HepG2 (cell line): Measurements from ENCODE around the gene DUSP22. TPM values are rescaled to one million over a fixed set of nuclear protein-coding genes. Genes with fewer than 3 reads are reported as not detected.

Experiments
- ATAC-seq: fragments of 200-7000 bp; cut with Tn5 transposase; 3 replicates; pipeline ENCODE4 v1.9.1; 2020; ENCODE audit warnings: mild to moderate bottlenecking, moderate library complexity
- BruUV-seq: library from RNA; stranded (reverse); fragments of 400-500 nt; replicated peaks from 2 replicates; lab custom pipeline; 2021; lab: Mats Ljungman, UMichigan
- CTCF ChIA-PET: fragments of 300-600 bp; formaldehyde crosslinking; extraction: SDS; loops from one replicate; lab custom pipeline; 2021; ENCODE audit warnings: low total read pairs, inconsistent platforms, low intra/inter-chr PET ratio; lab: Yijun Ruan, JAX
- POLR2A ChIA-PET: fragments of 350-600 bp; sonication (Branson Sonifier 250); formaldehyde crosslinking; loops from one replicate; lab custom pipeline; 2020; ENCODE audit warnings: antibody characterized with exemption, inconsistent platforms; lab: Yijun Ruan, JAX
- DNase-seq: peaks from one replicate; pipeline ENCODE4 v3.0.0-alpha.2; 2015; ENCODE audit warnings: low spot score
- FAIRE-seq: peaks from 3 replicates; lab custom pipeline; 2011; peaks lifted over from hg19 to GRCh38; lab: Jason Lieb, UNC
- H2AFZ ChIP-seq: one replicate; pipeline ENCODE4 v1.6.1; 2011; ENCODE audit warnings: low read length, inconsistent platforms
- H3K27ac ChIP-seq: fragments of 300-600 bp; 3 replicates; pipeline ENCODE4 v1.8.0; 2011; ENCODE audit warnings: mixed run types, mild to moderate bottlenecking, mixed read lengths, low read length, inconsistent platforms; ENCODE audit not compliant: insufficient read depth; ENCODE audit errors: extremely low read length
- H3K27me3 ChIP-seq, 2 experiments: fragments of 200-600 bp in 1 of 2; 2 replicates in 1 of 2; 3 replicates in 1 of 2; pipeline versions ENCODE4 v1.6.0 to v1.8.0; 2011; ENCODE audit warnings: low read length in 2 of 2, mild to moderate bottlenecking in 2 of 2, moderate library complexity in 2 of 2, inconsistent platforms in 1 of 2; ENCODE audit not compliant: insufficient read depth in 2 of 2, control insufficient read depth in 1 of 2
- H3K36me3 ChIP-seq, 2 experiments: fragments of 200-600 bp in 1 of 2; replicated peaks in 1 of 2; 2 replicates in 1 of 2; 3 replicates in 1 of 2; pipeline versions ENCODE4 v1.5.1 to v1.8.0; 2011; ENCODE audit warnings: low read length in 2 of 2, inconsistent platforms in 1 of 2; ENCODE audit not compliant: insufficient read depth in 2 of 2, control insufficient read depth in 1 of 2
- H3K4me1 ChIP-seq: 2 replicates; pipeline ENCODE4 v1.5.1; 2012; ENCODE audit warnings: low read length, inconsistent platforms; ENCODE audit not compliant: insufficient read depth
- H3K4me2 ChIP-seq: 2 replicates; pipeline ENCODE4 v1.6.0; 2011; ENCODE audit warnings: low read depth, low read length, inconsistent platforms
- H3K4me3 ChIP-seq, 3 experiments: fragments of 200-600 bp in 1 of 3; sonication (generic), shearing (Covaris generic) in 1 of 3; replicated peaks in 1 of 3; 2 replicates each; pipeline ENCODE4 v1.5.1; 2011 to 2016; ENCODE audit warnings: low read length in 3 of 3, inconsistent platforms in 2 of 3, low read depth in 2 of 3, mild to moderate bottlenecking in 2 of 3, control low read depth in 1 of 3, mixed read lengths in 1 of 3; ENCODE audit not compliant: insufficient read depth in 1 of 3
- H3K79me2 ChIP-seq: one replicate; pipeline ENCODE4 v1.6.1; 2011; ENCODE audit warnings: low read length, inconsistent platforms; ENCODE audit not compliant: insufficient read depth
- H3K9ac ChIP-seq: 2 replicates; pipeline ENCODE4 v1.6.0; 2011; ENCODE audit warnings: mild to moderate bottlenecking, low read depth, low read length, inconsistent platforms; ENCODE audit not compliant: insufficient read depth
- H3K9me3 ChIP-seq: 2 replicates; pipeline ENCODE4 v1.5.1; 2012; ENCODE audit warnings: mild to moderate bottlenecking, low read length
- H4K20me1 ChIP-seq: 2 replicates; pipeline ENCODE4 v1.6.0; 2011; ENCODE audit warnings: inconsistent platforms, mild to moderate bottlenecking, low read length, moderate library complexity; ENCODE audit not compliant: insufficient read depth
- EED ChIP-seq: sonication (generic); formaldehyde crosslinking; IDR thresholded peaks from 2 replicates; pipeline ENCODE4 v1.5.0; 2020; ENCODE audit warnings: mild to moderate bottlenecking, missing genetic modification reagents
- FOXC1 ChIP-seq: sonication (generic); formaldehyde crosslinking; IDR thresholded peaks from 2 replicates; pipeline ENCODE4 v1.8.0; 2022; ENCODE audit warnings: mild to moderate bottlenecking, missing genetic modification reagents, borderline replicate concordance
- MIXL1 ChIP-seq: IDR thresholded peaks from 2 replicates; pipeline ENCODE4 v1.6.1; 2016
- SIN3A ChIP-seq: IDR thresholded peaks from 2 replicates; pipeline ENCODE4 v1.6.1; 2011; ENCODE audit warnings: low read depth, mild to moderate bottlenecking, control low read depth, low read length, borderline replicate concordance
- U2AF1 ChIP-seq: fragments of 200-400 bp; formaldehyde crosslinking; optimal IDR thresholded peaks from 2 replicates; pipeline ENCODE3; 2017; ENCODE audit warnings: mild to moderate bottlenecking, low read depth, low read length
- ZMYM2 ChIP-seq: sonication (generic); formaldehyde crosslinking; IDR thresholded peaks from 2 replicates; pipeline ENCODE4 v1.8.0; 2022; ENCODE audit warnings: mild to moderate bottlenecking, missing genetic modification reagents
- ZNF20 ChIP-seq: sonication (generic); formaldehyde crosslinking; IDR thresholded peaks from 2 replicates; pipeline ENCODE4 v1.4.0; 2020; ENCODE audit warnings: mild to moderate bottlenecking, moderate library complexity, missing genetic modification reagents
- WGBS: methylation state at CpG from one replicate; pipeline ENCODE4 v1.1.6; 2017; ENCODE audit warnings: low lambda C conversion rate; 5-methylcytosine and 5-hydroxymethylcytosine counted together
- in situ Hi-C: cut with HindIII; loops from 2 replicates; pipeline ENCODE4 v1.10.0; 2017; ENCODE audit warnings: low pct_unique_long_range_greater_than_20kb; ENCODE audit not compliant: extremely low pct_ligation_motif_present
- intact Hi-C: fragments of 100-400 bp; cut with micrococcal nuclease; formaldehyde crosslinking; loops from one replicate; pipeline ENCODE4 v1.10.0; 2022; ENCODE audit not compliant: unreplicated experiment
- polyA plus RNA-seq, 8 experiments: library from polyadenylated mRNA; depleted of rRNA in 3 of 8; stranded (reverse) in 7 of 8; unstranded in 1 of 8; fragments of >200 nt; fragmentation: Illumina TruSeq in 4 of 8; extraction: Trizol in 4 of 8; gene quantifications; 2 replicates each; pipeline versions ENCODE4 v1.2.1 to v1.2.3, GENCODE V29; 2011 to 2016; ENCODE audit warnings: low read depth in 4 of 8, missing spikeins in 1 of 8, mixed read lengths in 1 of 8; ENCODE audit not compliant: insufficient read depth in 1 of 8
- total RNA-seq, 5 experiments: library from RNA; depleted of rRNA; stranded (reverse); fragments of >200 nt; fragmentation: Illumina TruSeq; extraction: Trizol; gene quantifications; 2 replicates each; pipeline ENCODE4 v1.2.3, GENCODE V29; 2016; ENCODE audit warnings: low read depth in 1 of 5
- TF ChIP-seq, protein P1 (sequence below): sonication (generic); formaldehyde crosslinking; IDR thresholded peaks from 2 replicates; pipeline ENCODE4 v1.4.0; 2020; ENCODE audit warnings: missing genetic modification reagents, borderline replicate concordance
- TF ChIP-seq, protein P2 (sequence below): sonication (generic); formaldehyde crosslinking; IDR thresholded peaks from 2 replicates; pipeline ENCODE4 v1.4.0; 2020; ENCODE audit warnings: mild to moderate bottlenecking, missing genetic modification reagents
- TF ChIP-seq, protein P3 (sequence below): sonication (generic); formaldehyde crosslinking; IDR thresholded peaks from 2 replicates; pipeline ENCODE4 v1.4.0; 2020; ENCODE audit warnings: mild to moderate bottlenecking, missing genetic modification reagents, borderline replicate concordance
- TF ChIP-seq, protein P4 (sequence below): sonication (generic); formaldehyde crosslinking; IDR thresholded peaks from 2 replicates; pipeline ENCODE4 v1.8.1; 2023; ENCODE audit warnings: mild to moderate bottlenecking, missing genetic modification reagents, borderline replicate concordance

The DUSP22 gene
- total and polyA plus RNA-seq, 2 of the 13 experiments (the other 11 are each of a cell fraction or from before 2014, with no cell fraction given) = 20.2 to 32.8 TPM

DNA sequence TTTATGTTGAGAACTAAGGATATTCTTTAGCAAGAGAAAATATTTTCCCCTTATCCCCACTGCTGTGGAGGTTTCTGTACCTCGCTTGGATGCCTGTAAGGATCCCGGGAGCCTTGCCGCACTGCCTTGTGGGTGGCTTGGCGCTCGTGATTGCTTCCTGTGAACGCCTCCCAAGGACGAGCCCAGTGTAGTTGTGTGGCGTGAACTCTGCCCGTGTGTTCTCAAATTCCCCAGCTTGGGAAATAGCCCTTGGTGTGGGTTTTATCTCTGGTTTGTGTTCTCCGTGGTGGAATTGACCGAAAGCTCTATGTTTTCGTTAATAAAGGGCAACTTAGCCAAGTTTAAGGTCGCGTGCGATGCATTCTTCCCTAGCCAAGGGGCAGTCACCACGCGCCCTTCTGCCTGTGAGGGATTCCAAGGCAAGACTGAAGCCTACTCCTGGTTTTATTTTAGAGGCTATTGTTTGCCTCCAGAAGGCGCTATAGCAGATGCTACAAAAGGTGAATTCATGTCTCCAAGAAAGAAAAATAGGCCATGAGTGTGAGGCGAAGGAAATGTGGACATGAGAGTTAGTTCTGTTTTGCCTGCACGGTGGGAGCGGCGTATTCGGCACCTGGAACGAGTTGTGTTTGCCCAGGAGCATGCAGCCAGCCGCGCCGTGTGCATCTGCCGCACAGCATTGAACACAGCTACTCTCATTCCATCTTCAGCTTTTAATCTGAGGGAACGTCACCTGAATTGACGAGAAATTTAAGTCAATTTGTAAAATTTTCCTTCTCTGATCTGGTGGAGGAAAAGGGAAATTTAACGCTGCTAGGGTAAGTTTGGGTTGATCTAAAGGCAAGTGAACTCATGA, 59.0 kb downstream of the DUSP22 start:
- ChIA-PET CTCF (no interaction called here), POLR2A (no interaction called here)
- Histone ChIP-seq H3K4me1 (no peaks in the 10 kb centered on the region), H3K27ac (no peak overlapping the region), H4K20me1 (no peaks in the 10 kb centered on the region), H3K9ac (no peak overlapping the region), H3K36me3 (peaks cover 0 to 1% of the 10 kb centered on the region in 2 experiments; a peak in 2 of 5 replicates), H3K9me3 (no peaks in the 10 kb centered on the region), H3K27me3 (peaks cover 0 to 4% of the 10 kb centered on the region in 2 experiments; a peak in 2 of 5 replicates), H3K4me2 (no peak overlapping the region), H2AFZ (no peak overlapping the region), H3K4me3 (no peak overlapping the region), H3K79me2 (no peaks in the 10 kb centered on the region)
- ATAC-seq = no peak
- 78% methylated on average over 31 of the region's 31 CpGs for WGBS
- in situ Hi-C loops (no loop called here), intact Hi-C loops (no loop called here)
- FAIRE-seq = no peak
- no peak for DNase-seq
- no TSS peak for BruUV-seq
- TF ChIP-seq, protein P1, sequence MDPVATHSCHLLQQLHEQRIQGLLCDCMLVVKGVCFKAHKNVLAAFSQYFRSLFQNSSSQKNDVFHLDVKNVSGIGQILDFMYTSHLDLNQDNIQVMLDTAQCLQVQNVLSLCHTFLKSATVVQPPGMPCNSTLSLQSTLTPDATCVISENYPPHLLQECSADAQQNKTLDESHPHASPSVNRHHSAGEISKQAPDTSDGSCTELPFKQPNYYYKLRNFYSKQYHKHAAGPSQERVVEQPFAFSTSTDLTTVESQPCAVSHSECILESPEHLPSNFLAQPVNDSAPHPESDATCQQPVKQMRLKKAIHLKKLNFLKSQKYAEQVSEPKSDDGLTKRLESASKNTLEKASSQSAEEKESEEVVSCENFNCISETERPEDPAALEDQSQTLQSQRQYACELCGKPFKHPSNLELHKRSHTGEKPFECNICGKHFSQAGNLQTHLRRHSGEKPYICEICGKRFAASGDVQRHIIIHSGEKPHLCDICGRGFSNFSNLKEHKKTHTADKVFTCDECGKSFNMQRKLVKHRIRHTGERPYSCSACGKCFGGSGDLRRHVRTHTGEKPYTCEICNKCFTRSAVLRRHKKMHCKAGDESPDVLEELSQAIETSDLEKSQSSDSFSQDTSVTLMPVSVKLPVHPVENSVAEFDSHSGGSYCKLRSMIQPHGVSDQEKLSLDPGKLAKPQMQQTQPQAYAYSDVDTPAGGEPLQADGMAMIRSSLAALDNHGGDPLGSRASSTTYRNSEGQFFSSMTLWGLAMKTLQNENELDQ = no peak
- TF ChIP-seq MIXL1 (CRISPR knock-in tag) (no peak), EED (CRISPR knock-in tag) (0 out of 2 replicates have a peak, but pooled peaks have one; percentile 24), FOXC1 (CRISPR knock-in tag) (0 out of 2 replicates have a peak, but pooled peaks have one; percentile 31), SIN3A (no peak), ZMYM2 (CRISPR knock-in tag) (no peak), ZNF20 (no peak), U2AF1 (no peak)
- TF ChIP-seq, protein P2, sequence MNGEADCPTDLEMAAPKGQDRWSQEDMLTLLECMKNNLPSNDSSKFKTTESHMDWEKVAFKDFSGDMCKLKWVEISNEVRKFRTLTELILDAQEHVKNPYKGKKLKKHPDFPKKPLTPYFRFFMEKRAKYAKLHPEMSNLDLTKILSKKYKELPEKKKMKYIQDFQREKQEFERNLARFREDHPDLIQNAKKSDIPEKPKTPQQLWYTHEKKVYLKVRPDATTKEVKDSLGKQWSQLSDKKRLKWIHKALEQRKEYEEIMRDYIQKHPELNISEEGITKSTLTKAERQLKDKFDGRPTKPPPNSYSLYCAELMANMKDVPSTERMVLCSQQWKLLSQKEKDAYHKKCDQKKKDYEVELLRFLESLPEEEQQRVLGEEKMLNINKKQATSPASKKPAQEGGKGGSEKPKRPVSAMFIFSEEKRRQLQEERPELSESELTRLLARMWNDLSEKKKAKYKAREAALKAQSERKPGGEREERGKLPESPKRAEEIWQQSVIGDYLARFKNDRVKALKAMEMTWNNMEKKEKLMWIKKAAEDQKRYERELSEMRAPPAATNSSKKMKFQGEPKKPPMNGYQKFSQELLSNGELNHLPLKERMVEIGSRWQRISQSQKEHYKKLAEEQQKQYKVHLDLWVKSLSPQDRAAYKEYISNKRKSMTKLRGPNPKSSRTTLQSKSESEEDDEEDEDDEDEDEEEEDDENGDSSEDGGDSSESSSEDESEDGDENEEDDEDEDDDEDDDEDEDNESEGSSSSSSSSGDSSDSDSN (CRISPR knock-in tag) = no peak
- TF ChIP-seq, protein P3, sequence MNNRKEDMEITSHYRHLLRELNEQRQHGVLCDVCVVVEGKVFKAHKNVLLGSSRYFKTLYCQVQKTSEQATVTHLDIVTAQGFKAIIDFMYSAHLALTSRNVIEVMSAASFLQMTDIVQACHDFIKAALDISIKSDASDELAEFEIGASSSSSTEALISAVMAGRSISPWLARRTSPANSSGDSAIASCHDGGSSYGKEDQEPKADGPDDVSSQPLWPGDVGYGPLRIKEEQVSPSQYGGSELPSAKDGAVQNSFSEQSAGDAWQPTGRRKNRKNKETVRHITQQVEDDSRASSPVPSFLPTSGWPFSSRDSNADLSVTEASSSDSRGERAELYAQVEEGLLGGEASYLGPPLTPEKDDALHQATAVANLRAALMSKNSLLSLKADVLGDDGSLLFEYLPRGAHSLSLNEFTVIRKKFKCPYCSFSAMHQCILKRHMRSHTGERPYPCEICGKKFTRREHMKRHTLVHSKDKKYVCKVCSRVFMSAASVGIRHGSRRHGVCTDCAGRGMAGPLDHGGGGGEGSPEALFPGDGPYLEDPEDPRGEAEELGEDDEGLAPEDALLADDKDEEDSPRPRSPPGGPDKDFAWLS (CRISPR knock-in tag) = peak; percentile 39; the same call in 1 of the 2 replicates
- TF ChIP-seq, protein P4, sequence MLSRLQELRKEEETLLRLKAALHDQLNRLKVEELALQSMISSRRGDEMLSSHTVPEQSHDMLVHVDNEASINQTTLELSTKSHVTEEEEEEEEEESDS (CRISPR knock-in tag) = no peak
